Thoracic aorta (tissue), 2 donors: Measurements from ENCODE around the gene TREX2. TPM values are rescaled to one million over a fixed set of nuclear protein-coding genes. Genes with fewer than 3 reads are reported as not detected.

Source experiments
- ATAC-seq: fragments of 150-250 bp; one replicate; pipeline ENCODE4 v1.8.0; 2017; ENCODE audit warnings: low read depth; ENCODE audit not compliant: insufficient number of reproducible peaks, low FRiP score
- DNase-seq: peaks from one replicate; pipeline ENCODE4 v3.0.0-alpha.2; 2020; ENCODE audit warnings: low spot score
- H3K27ac ChIP-seq, 2 donors: fragments of 200-600 bp; sonication (generic); 1 replicate in 1 of 2; 2 replicates in 1 of 2; pipeline ENCODE4 v1.5.1; 2016; ENCODE audit warnings: mild to moderate bottlenecking in 2 of 2, moderate library complexity in 2 of 2
- H3K27me3 ChIP-seq: fragments of 200-600 bp; sonication (generic); replicated peaks from 2 replicates; pipeline ENCODE4 v1.6.0; 2016; ENCODE audit warnings: mild to moderate bottlenecking; ENCODE audit not compliant: insufficient read depth
- H3K36me3 ChIP-seq: fragments of 200-600 bp; sonication (generic); one replicate; pipeline ENCODE4 v1.5.1; 2016
- H3K4me1 ChIP-seq, 2 donors: fragments of 200-600 bp; sonication (generic); 1 replicate in 1 of 2; 2 replicates in 1 of 2; pipeline versions ENCODE4 v1.5.1 to v1.6.0; 2016; ENCODE audit warnings: low read depth in 2 of 2, mild to moderate bottlenecking in 1 of 2; ENCODE audit not compliant: control insufficient read depth in 1 of 2
- H3K4me3 ChIP-seq: fragments of 200-600 bp; sonication (generic); 2 replicates; pipeline ENCODE4 v1.5.1; 2016; ENCODE audit warnings: mild to moderate bottlenecking
- H3K9me3 ChIP-seq: fragments of 200-600 bp; sonication (generic); 2 replicates; pipeline ENCODE4 v1.5.1; 2016
- CTCF ChIP-seq: fragments of 200-600 bp; sonication (generic); IDR thresholded peaks from one replicate; pipeline ENCODE4 v1.5.1; 2019; ENCODE audit warnings: antibody characterized with exemption
- total RNA-seq, 2 donors: library from RNA; depleted of rRNA; stranded (reverse); fragments of >200 nt; gene quantifications; one replicate each; pipeline versions ENCODE4 v1.1.0 to v1.2.3, GENCODE V29; 2016

TREX2 gene
- total RNA-seq, 2 donors from 2014 or later = 22.1 to 24.8 TPM

GRCh38 chrX:153457136-153457825 is 11.4 kb upstream of the TREX2 start:
- Histone ChIP-seq H3K4me3 (no peak overlapping the region), H3K4me1 (no peaks in the 10 kb centered on the region), H3K36me3 (peaks cover 2% of the 10 kb centered on the region), H3K9me3 (no peaks in the 10 kb centered on the region), H3K27ac (no peak overlapping the region), H3K27me3 (no peaks in the 10 kb centered on the region)
- ATAC-seq (no peak), DNase-seq (no peak)
- no peak for TF ChIP-seq CTCF

GRCh38 chrX:153456704-153457103 is 10.8 kb upstream of the TREX2 start:
- Histone ChIP-seq H3K4me1 (no peaks in the 10 kb centered on the region), H3K27ac (no peak overlapping the region), H3K36me3 (peaks cover 2% of the 10 kb centered on the region), H3K4me3 (no peak overlapping the region), H3K9me3 (no peaks in the 10 kb centered on the region), H3K27me3 (no peaks in the 10 kb centered on the region)
- TF ChIP-seq CTCF = no peak
- DNase-seq (no peak), ATAC-seq (no peak)

- DNase-seq = no peak
- H3K27me3 ChIP-seq = no peaks in the 10 kb centered on the region
- TF ChIP-seq CTCF = no peak
- H3K9me3 ChIP-seq = no peaks in the 10 kb centered on the region
- H3K4me1 ChIP-seq = no peaks in the 10 kb centered on the region
- H3K27ac ChIP-seq = no peak overlapping the region
- peaks cover 2% of the 10 kb centered on the region for H3K36me3 ChIP-seq
- ATAC-seq = no peak
- no peak overlapping the region for H3K4me3 ChIP-seq
These were observed 10.3 kb upstream of the TREX2 start for GRCh38 chrX:153456161-153456560.

- H3K36me3 ChIP-seq = peaks cover 2% of the 10 kb centered on the region
- no peak for ATAC-seq
- no peaks in the 10 kb centered on the region for H3K9me3 ChIP-seq
These were observed 9.7 kb upstream of the TREX2 start for GRCh38 chrX:153455571-153455970.

More at GRCh38 chrX:153455571-153455970, 9.7 kb upstream of the TREX2 start:
- Histone ChIP-seq H3K27me3 (no peaks in the 10 kb centered on the region), H3K4me3 (no peak overlapping the region), H3K4me1 (no peaks in the 10 kb centered on the region), H3K27ac (no peak overlapping the region)
- TF ChIP-seq CTCF = no peak
- no peak for DNase-seq
